Cardiac muscle cell (in vitro differentiated cells and primary cell): ENCODE measurements around the gene ATP5F1C. TPM values are rescaled to one million over a fixed set of nuclear protein-coding genes. Genes with fewer than 3 reads are reported as not detected.
A peak's percentile ranks its signal among the peaks of the same experiment; 100 is the strongest.

Experiments used
- DNase-seq, 2 donors: peaks; one replicate each; pipeline versions ENCODE4 v3.0.0 to v3.0.0-alpha.2; 2010 to 2017; ENCODE audit warnings: low read depth in 1 of 2, low spot score in 1 of 2
- H3K27ac ChIP-seq: fragments of 200-600 bp; sonication (generic); 2 replicates; pipeline ENCODE4 v1.5.1; 2016
- H3K27me3 ChIP-seq: fragments of 200-600 bp; sonication (generic); 2 replicates; pipeline ENCODE4 v1.6.0; 2016; ENCODE audit warnings: control low read depth
- H3K36me3 ChIP-seq: fragments of 200-600 bp; sonication (generic); 2 replicates; pipeline ENCODE4 v1.5.1; 2016; ENCODE audit warnings: control low read depth
- H3K4me1 ChIP-seq: fragments of 200-600 bp; sonication (generic); 2 replicates; pipeline ENCODE4 v1.8.1; 2017; ENCODE audit warnings: low read depth, mild to moderate bottlenecking, mixed run types
- H3K4me3 ChIP-seq: fragments of 200-600 bp; sonication (generic); 2 replicates; pipeline ENCODE4 v1.5.1; 2016; ENCODE audit warnings: mild to moderate bottlenecking
- H3K9me3 ChIP-seq: fragments of 200-600 bp; sonication (generic); 2 replicates; pipeline ENCODE4 v1.5.1; 2017; ENCODE audit warnings: low read depth, mild to moderate bottlenecking, control low read depth
- polyA plus RNA-seq: library from polyadenylated mRNA; unstranded; fragments of >200 nt; fragmentation: Nextera tagmentation; extraction: Ambion mirVana; gene quantifications from 2 replicates; pipeline ENCODE4 v1.2.1, GENCODE V29; 2016
- total RNA-seq: library from RNA; depleted of rRNA; stranded (reverse); fragments of >200 nt; gene quantifications from 2 replicates; pipeline ENCODE4 v1.2.3, GENCODE V29; 2016
- TF ChIP-seq, protein P1 (sequence below): IDR thresholded peaks from 2 replicates; pipeline ENCODE4 v1.5.1; 2012; ENCODE audit warnings: low read depth, mild to moderate bottlenecking, low read length

The ATP5F1C gene
- total and polyA plus RNA-seq, 2 experiments from 2014 or later = 341 to 811 TPM

DNA sequence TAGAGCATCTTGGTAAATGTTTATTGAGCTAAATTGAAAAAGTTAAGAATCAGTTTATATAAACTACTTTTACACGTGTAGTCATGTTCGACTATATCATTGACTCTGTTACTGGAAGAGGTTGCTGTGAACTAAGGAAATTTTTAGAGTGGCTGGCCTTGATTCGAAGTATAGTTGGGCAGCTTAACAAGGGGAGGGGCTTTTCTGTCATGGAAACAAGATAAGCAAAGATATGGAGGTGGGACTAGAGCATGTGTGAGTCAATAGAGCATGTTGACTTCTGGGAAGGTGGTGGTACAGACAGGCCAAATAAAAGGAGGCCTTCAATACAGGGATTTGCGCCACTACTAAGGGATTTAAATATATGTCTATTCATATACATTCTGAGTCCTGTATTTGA is 7.6 kb downstream of the ATP5F1C start:
- Histone ChIP-seq H3K4me3 (no peak overlapping the region), H3K27me3 (no peaks in the 10 kb centered on the region), H3K4me1 (peaks cover 12% of the 10 kb centered on the region), H3K9me3 (no peaks in the 10 kb centered on the region), H3K27ac (peak overlapping the region; percentile 11), H3K36me3 (peaks cover 28% of the 10 kb centered on the region)
- TF ChIP-seq, protein P1, sequence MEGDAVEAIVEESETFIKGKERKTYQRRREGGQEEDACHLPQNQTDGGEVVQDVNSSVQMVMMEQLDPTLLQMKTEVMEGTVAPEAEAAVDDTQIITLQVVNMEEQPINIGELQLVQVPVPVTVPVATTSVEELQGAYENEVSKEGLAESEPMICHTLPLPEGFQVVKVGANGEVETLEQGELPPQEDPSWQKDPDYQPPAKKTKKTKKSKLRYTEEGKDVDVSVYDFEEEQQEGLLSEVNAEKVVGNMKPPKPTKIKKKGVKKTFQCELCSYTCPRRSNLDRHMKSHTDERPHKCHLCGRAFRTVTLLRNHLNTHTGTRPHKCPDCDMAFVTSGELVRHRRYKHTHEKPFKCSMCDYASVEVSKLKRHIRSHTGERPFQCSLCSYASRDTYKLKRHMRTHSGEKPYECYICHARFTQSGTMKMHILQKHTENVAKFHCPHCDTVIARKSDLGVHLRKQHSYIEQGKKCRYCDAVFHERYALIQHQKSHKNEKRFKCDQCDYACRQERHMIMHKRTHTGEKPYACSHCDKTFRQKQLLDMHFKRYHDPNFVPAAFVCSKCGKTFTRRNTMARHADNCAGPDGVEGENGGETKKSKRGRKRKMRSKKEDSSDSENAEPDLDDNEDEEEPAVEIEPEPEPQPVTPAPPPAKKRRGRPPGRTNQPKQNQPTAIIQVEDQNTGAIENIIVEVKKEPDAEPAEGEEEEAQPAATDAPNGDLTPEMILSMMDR = no peak
- DNase-seq = peak; percentile 61 to 84

DNA sequence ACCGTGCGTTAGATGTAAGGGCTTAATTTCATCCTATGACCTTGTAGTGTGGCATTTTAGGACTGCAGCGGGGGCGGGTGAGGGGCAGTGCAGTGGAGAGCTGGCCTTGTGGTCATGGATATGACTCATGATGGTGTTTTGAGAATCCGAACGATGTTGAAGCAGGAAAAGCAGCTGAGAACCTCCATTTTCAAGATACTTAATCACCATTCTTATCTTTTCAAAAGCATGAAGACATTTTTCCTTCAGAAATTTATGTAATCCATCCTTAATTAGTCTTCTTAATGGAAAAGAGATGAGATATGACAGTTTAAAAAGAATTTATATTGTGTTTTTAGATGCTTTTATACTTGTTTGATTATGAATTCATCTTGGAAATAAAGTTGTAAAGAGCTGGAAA is 9.6 kb downstream of the ATP5F1C start:
- peaks cover 12% of the 10 kb centered on the region for H3K4me1 ChIP-seq
- no peaks in the 10 kb centered on the region for H3K9me3 ChIP-seq
- no peak overlapping the region for H3K4me3 ChIP-seq
- H3K36me3 ChIP-seq = peaks cover 48% of the 10 kb centered on the region
- H3K27me3 ChIP-seq = no peaks in the 10 kb centered on the region
- DNase-seq = peak in 1 of 2 donors; percentile 92
- TF ChIP-seq, protein P1 = no peak
- H3K27ac ChIP-seq = no peak overlapping the region

DNA sequence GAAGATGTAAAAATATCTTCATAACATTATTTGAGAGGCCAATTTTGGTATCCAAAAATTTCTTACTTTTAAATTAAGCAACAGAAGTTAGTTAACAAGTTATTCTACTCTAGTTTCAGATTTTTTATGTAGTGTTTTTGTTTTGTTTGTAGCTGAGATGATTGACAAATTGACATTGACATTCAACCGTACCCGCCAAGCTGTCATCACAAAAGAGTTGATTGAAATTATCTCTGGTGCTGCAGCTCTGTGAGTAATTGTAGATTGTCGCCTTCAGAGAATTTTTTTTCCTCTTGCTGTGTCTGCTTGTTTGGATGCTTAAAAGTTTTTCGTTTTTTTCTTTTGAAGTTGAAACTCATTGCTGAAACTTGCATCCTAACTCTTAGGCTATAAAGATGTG is 14.6 kb downstream of the ATP5F1C start:
- Histone ChIP-seq H3K27me3 (no peaks in the 10 kb centered on the region), H3K4me3 (no peak overlapping the region), H3K4me1 (peaks cover 6% of the 10 kb centered on the region), H3K9me3 (no peaks in the 10 kb centered on the region), H3K36me3 (peaks cover 80% of the 10 kb centered on the region), H3K27ac (no peak overlapping the region)
- TF ChIP-seq, protein P1 = no peak
- no peak for DNase-seq

DNA sequence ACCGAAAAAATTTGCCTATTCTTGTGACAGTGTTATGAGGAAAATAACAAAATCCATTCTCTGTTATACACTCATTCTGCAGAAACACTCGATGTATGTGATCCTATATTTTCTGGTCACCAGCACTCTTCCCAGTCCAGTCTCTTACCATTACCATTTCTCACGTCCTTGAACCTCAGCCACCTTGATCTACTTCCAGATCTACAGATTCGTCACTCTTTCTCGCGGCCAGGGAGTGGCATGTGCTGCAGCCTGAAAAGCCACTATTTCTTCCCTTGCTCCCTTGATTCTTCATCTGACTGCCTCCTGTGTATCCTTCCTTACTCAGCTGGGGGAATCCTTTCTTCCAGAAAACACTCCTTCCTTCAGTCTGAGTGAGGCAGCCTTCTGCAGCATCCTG is 16.2 kb downstream of the ATP5F1C start:
- peaks cover 80% of the 10 kb centered on the region for H3K36me3 ChIP-seq
- H3K4me1 ChIP-seq = peaks cover 6% of the 10 kb centered on the region
- H3K9me3 ChIP-seq = no peaks in the 10 kb centered on the region
- no peak overlapping the region for H3K4me3 ChIP-seq
- TF ChIP-seq, protein P1 = no peak
- no peaks in the 10 kb centered on the region for H3K27me3 ChIP-seq
- H3K27ac ChIP-seq = peak overlapping the region; percentile 24
- DNase-seq = no peak

DNA sequence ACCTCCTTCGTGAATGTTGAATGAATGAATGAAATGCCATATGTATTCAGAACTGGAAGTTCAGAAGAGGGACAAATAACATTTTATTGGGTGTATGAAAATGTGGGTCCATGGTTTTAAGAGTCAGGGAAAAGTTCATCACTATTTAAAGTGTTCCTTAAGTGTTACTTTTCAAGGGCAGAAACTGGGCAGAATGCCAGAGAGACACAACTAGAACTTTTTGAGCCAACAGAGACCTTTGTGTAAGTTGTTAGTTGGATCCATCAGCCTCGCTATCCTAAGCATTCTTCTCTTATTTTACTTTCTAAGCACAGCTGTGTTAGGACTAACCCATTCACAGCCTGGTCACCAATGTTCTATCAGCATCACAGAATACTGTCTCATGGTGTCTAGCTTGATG is 16.8 kb downstream of the ATP5F1C start:
- TF ChIP-seq, protein P1 = no peak
- Histone ChIP-seq H3K4me1 (peaks cover 6% of the 10 kb centered on the region), H3K36me3 (peaks cover 75% of the 10 kb centered on the region)

More for the DNA sequence above, 16.8 kb downstream of the ATP5F1C start:
- Histone ChIP-seq H3K27ac (peak overlapping the region; percentile 24), H3K4me3 (no peak overlapping the region), H3K9me3 (no peaks in the 10 kb centered on the region), H3K27me3 (no peaks in the 10 kb centered on the region)
- DNase-seq = peak in 1 of 2 donors; percentile 32
